Activated T-cell treated with anti-CD3 and anti-CD28 coated beads for 24 hours (primary cell): ENCODE results near the gene C6orf62.
"Not testable (repeated sequence)": the region's sequence is repeated elsewhere in the genome, so short reads cannot be mapped to it uniquely, and the experiment has no call there.

ENCODE experiments used
- DNase-seq: peaks from one replicate; pipeline ENCODE4 v3.0.0-alpha.2; 2020; ENCODE audit warnings: low read depth

The C6orf62 gene

GRCh38 chr6:24666641-24667377 lies 52.1 kb downstream of the C6orf62 start, which contains the start of the genes ACOT13 and TDP2:
ACOT13 (plus strand) TSS chr6:24667077; CDS start chr6:24667264, 187 bp downstream.
TDP2 (minus strand) TSS chr6:24666899; CDS start chr6:24666862, 37 bp downstream.
- peak; percentile 96 for DNase-seq

- no peak for DNase-seq
Observed at GRCh38 chr6:24666097-24666640, 52.8 kb downstream of the C6orf62 start.

- DNase-seq, result no peak
Observed at GRCh38 chr6:24664046-24664987, 54.6 kb downstream of the C6orf62 start.

- no peak for DNase-seq
Observed at GRCh38 chr6:24663189-24663588, 55.8 kb downstream of the C6orf62 start.

- no peak for DNase-seq
Observed at GRCh38 chr6:24662236-24662635, 56.7 kb downstream of the C6orf62 start.

GRCh38 chr6:24661759-24662158 lies 57.2 kb downstream of the C6orf62 start:
- not testable (repeated sequence) for DNase-seq

- DNase-seq, result no peak
Observed at GRCh38 chr6:24660105-24660504, 58.8 kb downstream of the C6orf62 start.

GRCh38 chr6:24659561-24659960 lies 59.4 kb downstream of the C6orf62 start:
- DNase-seq, result no peak

GRCh38 chr6:24658573-24659560 lies 60.1 kb downstream of the C6orf62 start:
- no peak for DNase-seq

- DNase-seq, result no peak
Observed at GRCh38 chr6:24655215-24655614, 63.7 kb downstream of the C6orf62 start.
